HEK293T (cell line): Measurements from ENCODE around the gene PPP4C.
"Not testable (repeated sequence)": the region's sequence is repeated elsewhere in the genome, so short reads cannot be mapped to it uniquely, and the experiment has no call there.

Experiments
- CTCF ChIA-PET: fragments of 350-600 bp; formaldehyde crosslinking; extraction: SDS; loops from one replicate; lab custom pipeline; 2021; ENCODE audit warnings: antibody characterized with exemption, inconsistent platforms; lab: Yijun Ruan, JAX
- POLR2A ChIA-PET: fragments of 350-600 bp; formaldehyde crosslinking; extraction: SDS; loops from one replicate; lab custom pipeline; 2020; ENCODE audit warnings: antibody characterized with exemption, inconsistent platforms; lab: Yijun Ruan, JAX
- DNase-seq: peaks from one replicate; pipeline ENCODE4 v3.0.0; 2012; ENCODE audit warnings: mixed read lengths; ENCODE audit errors: extremely low spot score
- ARNT ChIP-seq: fragments of 450-650 bp; IDR thresholded peaks from 2 replicates; pipeline ENCODE4 v1.6.1; 2017; ENCODE audit warnings: mild to moderate bottlenecking
- BHLHE40 ChIP-seq: fragments of 450-650 bp; IDR thresholded peaks from 2 replicates; pipeline ENCODE4 v1.6.1; 2016; ENCODE audit warnings: mild to moderate bottlenecking, moderate library complexity, borderline replicate concordance
- CTBP1 ChIP-seq: fragments of 450-650 bp; IDR thresholded peaks from 2 replicates; pipeline ENCODE4 v1.6.1; 2016; ENCODE audit warnings: borderline replicate concordance
- ELF4 ChIP-seq: fragments of 450-650 bp; IDR thresholded peaks from 2 replicates; pipeline ENCODE4 v1.6.1; 2017; ENCODE audit warnings: antibody characterized with exemption
- FOXA1 ChIP-seq: fragments of 450-650 bp; IDR thresholded peaks from 2 replicates; pipeline ENCODE4 v1.6.1; 2016; ENCODE audit warnings: mild to moderate bottlenecking
- FOXK2 ChIP-seq: fragments of 450-650 bp; IDR thresholded peaks from 2 replicates; pipeline ENCODE4 v1.6.1; 2016; ENCODE audit warnings: mild to moderate bottlenecking
- FOXM1 ChIP-seq: fragments of 450-650 bp; IDR thresholded peaks from 2 replicates; pipeline ENCODE4 v1.6.1; 2017; ENCODE audit warnings: mild to moderate bottlenecking, borderline replicate concordance
- HDGF ChIP-seq: fragments of 450-650 bp; IDR thresholded peaks from 2 replicates; pipeline ENCODE4 v1.6.1; 2017; ENCODE audit warnings: antibody characterized with exemption, borderline replicate concordance
- L3MBTL2 ChIP-seq: fragments of 450-650 bp; conservative IDR thresholded peaks from 2 replicates; pipeline ENCODE4 v1.6.1; 2016; ENCODE audit warnings: mild to moderate bottlenecking
- LEF1 ChIP-seq: fragments of 450-650 bp; IDR thresholded peaks from 2 replicates; pipeline ENCODE4 v1.6.1; 2017; ENCODE audit warnings: mild to moderate bottlenecking, borderline replicate concordance
- NFRKB ChIP-seq: fragments of 450-650 bp; IDR thresholded peaks from 2 replicates; pipeline ENCODE4 v1.6.1; 2016; ENCODE audit warnings: mild to moderate bottlenecking, moderate library complexity
- PKNOX1 ChIP-seq: fragments of 450-650 bp; IDR thresholded peaks from 2 replicates; pipeline ENCODE4 v1.6.1; 2016
- SP1 ChIP-seq: fragments of 450-650 bp; IDR thresholded peaks from 2 replicates; pipeline ENCODE4 v1.6.1; 2017
- SUZ12 ChIP-seq: fragments of 450-650 bp; IDR thresholded peaks from 2 replicates; pipeline ENCODE4 v1.6.1; 2016; ENCODE audit warnings: mild to moderate bottlenecking
- TARDBP ChIP-seq: fragments of 450-650 bp; IDR thresholded peaks from 2 replicates; pipeline ENCODE4 v1.6.1; 2016
- ZNF384 ChIP-seq: fragments of 450-650 bp; IDR thresholded peaks from 2 replicates; pipeline ENCODE4 v1.6.1; 2016

PPP4C gene

DNA sequence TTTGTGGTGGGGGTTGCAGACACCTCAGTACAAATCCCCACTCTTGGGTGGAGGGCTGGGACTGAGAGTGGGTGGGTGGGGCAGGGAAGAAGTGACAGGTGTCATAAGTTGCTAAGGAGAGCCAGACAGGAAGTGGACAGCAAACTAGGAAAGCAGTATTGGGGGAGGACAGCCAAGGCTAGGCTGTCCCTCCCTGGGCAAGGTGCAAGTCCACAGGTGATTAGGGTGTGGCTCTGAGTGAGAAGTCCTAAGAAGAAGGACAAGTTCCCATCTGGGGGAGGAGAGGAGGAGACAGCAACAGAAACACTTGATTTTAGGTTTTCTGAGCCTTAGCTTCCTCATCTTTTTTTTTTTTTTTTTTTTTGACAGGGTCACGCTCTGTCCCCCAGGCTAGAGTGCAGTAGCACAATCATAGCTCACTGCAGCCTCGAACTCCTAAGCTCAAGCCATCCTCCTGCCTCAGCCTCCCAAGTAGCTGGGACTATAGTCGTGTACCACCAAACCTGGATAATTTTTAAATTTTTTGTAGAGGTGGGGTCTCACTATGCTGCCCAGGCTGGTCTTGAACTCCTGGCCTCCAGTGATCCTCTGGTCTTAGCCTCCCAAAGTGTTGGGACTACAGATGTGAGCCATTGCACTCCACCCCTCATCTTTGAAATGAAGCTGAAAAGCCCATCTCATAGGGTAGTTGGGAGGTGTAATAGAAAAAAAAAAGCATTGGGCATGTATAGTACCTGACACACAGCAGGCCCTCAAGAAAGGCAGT, 44.7 kb downstream of the PPP4C start:
- no peak for DNase-seq
- TF ChIP-seq BHLHE40 (no peak), ELF4 (no peak), SUZ12 (no peak)
- CTCF ChIA-PET = interaction anchor here (0.6 kb wide), 3 partner anchors 26 to 65 kb away, joined by 3 read pairs; no protein-coding TSS in a partner anchor
- POLR2A ChIA-PET = interaction anchor here (0.9 to 1.5 kb wide), 2 partner anchors 8 to 30 kb away, joined by 3 to 5 read pairs; partner anchors contain the start of gene TBX6

DNA sequence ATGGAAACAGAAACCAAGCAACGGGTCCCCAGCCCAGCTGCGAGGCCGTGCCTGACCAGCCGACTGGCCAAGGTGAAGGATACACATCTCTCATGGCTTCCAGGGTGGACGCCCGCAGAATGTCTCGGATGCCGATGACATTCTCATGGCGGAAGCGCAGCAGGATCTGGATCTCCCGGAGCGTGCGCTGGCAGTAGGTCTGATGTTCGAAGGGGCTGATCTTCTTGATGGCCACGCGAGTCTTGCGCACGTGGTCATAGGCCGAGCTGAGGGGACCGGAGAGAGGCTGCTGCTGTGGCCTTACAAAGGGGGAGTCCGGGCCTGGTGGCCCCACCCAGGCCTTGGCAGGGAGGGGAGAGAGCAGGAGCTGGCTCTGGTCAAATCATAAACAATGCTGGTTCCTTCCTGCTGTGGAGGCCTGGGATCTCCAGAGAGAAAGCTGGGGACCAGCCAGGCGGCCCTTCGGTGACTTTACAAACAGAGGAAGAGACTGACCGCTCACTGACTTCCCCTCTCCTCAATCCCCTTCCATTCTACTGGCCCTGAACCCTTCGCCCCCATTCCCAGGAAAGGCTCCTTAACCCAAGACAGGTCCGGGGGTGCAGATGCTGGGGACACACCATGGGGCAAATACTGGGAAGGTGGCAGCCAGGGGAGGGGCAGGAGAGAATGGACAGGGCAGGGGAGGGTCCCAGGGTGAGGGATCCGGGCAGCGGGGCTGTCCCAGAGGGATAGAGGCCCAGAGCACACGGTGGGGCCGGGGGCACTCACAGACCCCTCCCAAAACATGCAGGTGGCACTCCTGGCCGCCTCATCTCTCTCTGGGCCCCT, 46.2 kb downstream of the PPP4C start:
- ChIA-PET POLR2A (interaction anchor here (0.5 to 1.5 kb wide), 3 partner anchors 9 to 31 kb away, joined by 3 to 5 read pairs (median 5); partner anchors contain the start of gene TBX6), CTCF (no interaction called here)
- TF ChIP-seq TARDBP (no peak), PKNOX1 (no peak), FOXA1 (no peak), CTBP1 (no peak), HDGF (no peak), ARNT (no peak), SP1 (no peak), ZNF384 (no peak), FOXM1 (no peak), NFRKB (no peak), ELF4 (no peak)
- DNase-seq = no peak

DNA sequence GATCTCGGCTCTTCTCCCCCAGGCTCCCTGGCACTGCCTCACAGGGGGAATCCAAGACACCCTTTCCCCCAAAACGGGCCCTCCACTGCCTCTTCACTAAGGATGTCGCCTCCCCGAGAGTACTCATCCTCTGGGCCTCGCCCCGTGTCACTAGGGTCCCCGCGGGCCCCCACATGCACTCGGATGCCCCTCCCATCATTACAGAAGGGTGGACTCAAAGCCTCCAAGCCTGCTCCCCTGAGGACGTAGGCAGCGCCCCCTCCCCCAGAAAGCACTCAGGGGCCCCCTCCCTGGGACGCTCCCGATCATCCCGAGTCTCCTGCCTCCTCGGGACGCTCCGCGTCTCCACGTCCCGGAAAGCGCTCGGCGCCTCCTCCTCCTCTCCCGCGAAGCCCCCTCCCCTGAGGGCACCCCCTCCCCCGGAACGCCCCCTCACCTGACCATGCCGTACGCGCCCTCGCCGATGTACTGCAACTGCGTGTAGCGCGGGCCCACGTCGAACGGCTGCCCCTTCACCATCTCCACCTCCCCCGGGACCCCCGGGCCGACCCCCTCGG, 46.9 kb downstream of the PPP4C start:
- no peak for DNase-seq
- POLR2A ChIA-PET = interaction anchor here (0.5 to 1.5 kb wide), 9 partner anchors 9 to 916 kb away, joined by 3 to 7 read pairs (median 5); partner anchors contain the start of genes CORO1A, GDPD3, TBX6 and ZNF747
- CTCF ChIA-PET = no interaction called here
- TF ChIP-seq ELF4 (no peak), FOXA1 (no peak), ZNF384 (no peak), ARNT (no peak), NFRKB (no peak), LEF1 (no peak), HDGF (no peak), SUZ12 (no peak), CTBP1 (no peak), SP1 (no peak), TARDBP (no peak), FOXM1 (no peak), FOXK2 (no peak), L3MBTL2 (no peak), BHLHE40 (no peak), PKNOX1 (no peak)

DNA sequence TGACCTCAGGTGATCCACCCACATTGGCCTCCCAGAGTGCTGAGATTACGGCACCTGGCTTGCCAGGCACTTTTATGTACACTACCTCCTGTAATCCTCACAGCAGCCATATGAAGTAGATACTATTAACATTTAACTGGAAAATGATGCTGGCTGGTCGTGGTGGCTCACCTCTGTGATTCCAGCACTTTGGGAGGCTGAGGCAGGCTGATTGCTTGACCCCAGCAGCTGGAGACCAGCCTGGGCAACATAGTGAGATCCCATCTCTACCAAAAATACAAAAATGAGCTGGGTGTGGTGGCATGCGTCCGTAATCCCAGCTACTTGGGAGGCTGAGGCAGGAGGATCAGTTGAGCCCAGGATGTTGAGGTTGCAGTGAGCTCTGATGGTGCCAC, 49.2 kb downstream of the PPP4C start:
- TF ChIP-seq PKNOX1 = no peak
- no peak for TF ChIP-seq TARDBP
- TF ChIP-seq HDGF = no peak
- TF ChIP-seq FOXM1 = no peak
- TF ChIP-seq CTBP1 = no peak
- no peak for TF ChIP-seq ELF4
- ChIA-PET CTCF (interaction anchor here (1.2 kb wide), 2 partner anchors 12 to 246 kb away, joined by 3 read pairs; no protein-coding TSS in a partner anchor), POLR2A (interaction anchor here (1.1 to 1.6 kb wide), 4 partner anchors 10 to 59 kb away, joined by 3 to 7 read pairs (median 4); partner anchors contain the start of gene ALDOA)
- no peak for DNase-seq

- not testable (repeated sequence) for DNase-seq
- CTCF ChIA-PET = interaction anchor here (0.8 to 1.3 kb wide), 4 partner anchors 11 to 290 kb away, joined by 3 to 7 read pairs (median 4); partner anchors contain the start of gene TBX6
- POLR2A ChIA-PET = interaction anchor here (1.1 to 1.2 kb wide), 2 partner anchors 11 to 60 kb away, joined by 3 to 4 read pairs; partner anchors contain the start of gene ALDOA
Measured at GRCh38 chr16:30125690-30126089, 49.9 kb downstream of the PPP4C start.

DNA sequence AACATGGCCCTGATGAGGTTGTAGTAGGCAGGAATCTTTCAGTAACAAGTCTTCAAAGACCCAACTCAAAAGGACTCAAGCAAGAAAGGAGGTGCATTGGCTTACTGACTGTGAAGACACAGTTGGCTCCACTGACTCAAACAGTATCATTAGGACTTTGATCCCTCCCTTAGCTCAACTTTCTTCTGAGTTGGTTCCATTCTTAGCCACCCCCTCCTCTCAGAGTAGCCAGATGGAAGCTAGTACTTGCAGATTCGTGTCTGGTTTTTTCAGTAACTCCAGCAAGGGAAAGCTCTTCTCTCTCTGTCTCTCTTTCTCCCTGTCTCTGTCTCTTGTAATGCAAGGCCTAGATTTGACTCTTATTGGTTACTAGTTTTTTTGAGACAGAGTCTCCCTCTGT, 52.2 kb downstream of the PPP4C start:
- ChIA-PET CTCF (interaction anchor here (1.1 kb wide), 1 partner anchor 36 kb away, joined by 3 read pairs; no protein-coding TSS in a partner anchor), POLR2A (interaction anchor here (0.8 to 0.9 kb wide), 3 partner anchors 12 to 430 kb away, joined by 3 read pairs; partner anchors contain the start of genes ALDOA and ZNF764)
- DNase-seq = no peak
- TF ChIP-seq SUZ12 (no peak), ELF4 (no peak), ZNF384 (no peak), SP1 (no peak), LEF1 (no peak), FOXK2 (no peak), HDGF (no peak), FOXM1 (no peak), CTBP1 (no peak), NFRKB (no peak), ARNT (no peak), PKNOX1 (no peak), FOXA1 (no peak), TARDBP (no peak), L3MBTL2 (no peak), BHLHE40 (no peak)
